RWPE2 (cell line): ENCODE results near the gene TGIF1.
A peak's percentile ranks its signal among the peaks of the same experiment; 100 is the strongest.

ENCODE experiments used
- ATAC-seq: fragments of 200-7000 bp; cut with Tn5 transposase; 3 replicates; pipeline ENCODE4 v1.9.1; 2021; ENCODE audit warnings: low read depth
- DNase-seq: peaks from one replicate; pipeline ENCODE4 v3.0.0-alpha.2; 2020; ENCODE audit warnings: low spot score
- H3K27ac ChIP-seq: fragments of 450-650 bp; 2 replicates; pipeline ENCODE4 v1.5.1; 2017; ENCODE audit warnings: mild to moderate bottlenecking; ENCODE audit not compliant: poor library complexity, severe bottlenecking
- H3K27me3 ChIP-seq: fragments of 250-450 bp; sonication (Bioruptor Pico); 2 replicates; pipeline ENCODE4 v1.5.1; 2021; ENCODE audit warnings: mild to moderate bottlenecking, moderate library complexity; ENCODE audit not compliant: insufficient read depth, poor library complexity, severe bottlenecking
- H3K36me3 ChIP-seq: fragments of 250-450 bp; sonication (Bioruptor Pico); 2 replicates; pipeline ENCODE4 v1.5.1; 2020; ENCODE audit warnings: low read depth, mild to moderate bottlenecking, moderate library complexity
- H3K4me1 ChIP-seq: fragments of 250-450 bp; sonication (Bioruptor Pico); 2 replicates; pipeline ENCODE4 v1.5.1; 2021; ENCODE audit warnings: mild to moderate bottlenecking, moderate library complexity; ENCODE audit not compliant: insufficient read depth, poor library complexity, severe bottlenecking
- H3K4me3 ChIP-seq: fragments of 250-450 bp; sonication (Bioruptor Pico); 2 replicates; pipeline ENCODE4 v1.5.1; 2021; ENCODE audit warnings: mild to moderate bottlenecking, moderate library complexity; ENCODE audit not compliant: severe bottlenecking
- H3K9me3 ChIP-seq: fragments of 250-450 bp; sonication (Bioruptor Pico); 2 replicates; pipeline ENCODE4 v1.5.1; 2021; ENCODE audit warnings: mild to moderate bottlenecking, moderate library complexity; ENCODE audit not compliant: severe bottlenecking
- CTCF ChIP-seq: fragments of 450-650 bp; IDR thresholded peaks from one replicate; pipeline ENCODE4 v1.5.1; 2017; ENCODE audit warnings: mild to moderate bottlenecking, moderate library complexity; ENCODE audit not compliant: poor library complexity, severe bottlenecking

The TGIF1 gene

GRCh38 chr18:3442919-3443318, 7.1 kb upstream of the TGIF1 start:
- ATAC-seq = no peak
- DNase-seq = no peak
- no peak overlapping the region for H3K27ac ChIP-seq
- H3K4me1 ChIP-seq = peaks cover 9% of the 10 kb centered on the region
- no peak overlapping the region for H3K4me3 ChIP-seq
- H3K9me3 ChIP-seq = no peaks in the 10 kb centered on the region
- H3K36me3 ChIP-seq = no peaks in the 10 kb centered on the region
- TF ChIP-seq CTCF = no peak
- H3K27me3 ChIP-seq = no peaks in the 10 kb centered on the region

GRCh38 chr18:3444296-3444695, 5.7 kb upstream of the TGIF1 start:
- Histone ChIP-seq H3K27me3 (no peaks in the 10 kb centered on the region), H3K4me3 (no peak overlapping the region), H3K4me1 (peaks cover 9% of the 10 kb centered on the region), H3K36me3 (no peaks in the 10 kb centered on the region), H3K27ac (no peak overlapping the region), H3K9me3 (no peaks in the 10 kb centered on the region)
- ATAC-seq (no peak), DNase-seq (no peak)
- no peak for TF ChIP-seq CTCF

- DNase-seq (no peak), ATAC-seq (no peak)
- TF ChIP-seq CTCF = no peak
- H3K4me3 ChIP-seq = no peak overlapping the region
- no peaks in the 10 kb centered on the region for H3K27me3 ChIP-seq
- H3K4me1 ChIP-seq = peaks cover 9% of the 10 kb centered on the region
- H3K9me3 ChIP-seq = no peaks in the 10 kb centered on the region
- no peaks in the 10 kb centered on the region for H3K36me3 ChIP-seq
- H3K27ac ChIP-seq = no peak overlapping the region
These were observed 5.0 kb upstream of the TGIF1 start for GRCh38 chr18:3444954-3445353.

GRCh38 chr18:3447068-3447894, 2.7 kb upstream of the TGIF1 start:
- no peak for TF ChIP-seq CTCF
- no peak for DNase-seq
- no peaks in the 10 kb centered on the region for H3K27me3 ChIP-seq
- H3K36me3 ChIP-seq = peaks cover 4% of the 10 kb centered on the region
- peaks cover 9% of the 10 kb centered on the region for H3K4me1 ChIP-seq
- peak overlapping the region; percentile 93 for H3K27ac ChIP-seq
- H3K4me3 ChIP-seq = peak overlapping the region; percentile 92
- no peak for ATAC-seq
- no peaks in the 10 kb centered on the region for H3K9me3 ChIP-seq
